ENCODE data around the gene IL17A.

Gene IL17A

GRCh38 chr6:52186075-52186474 is at the start of gene IL17A:
IL17A (plus strand) TSS chr6:52186375; CDS start chr6:52186432, 57 bp downstream.
- DNase-seq (ENCODE audit: low spot score): no peak

- DNase-seq (ENCODE audit: low spot score): no peak
These were observed 49.2 kb upstream of the IL17A start for GRCh38 chr6:52136934-52137467.

DNA sequence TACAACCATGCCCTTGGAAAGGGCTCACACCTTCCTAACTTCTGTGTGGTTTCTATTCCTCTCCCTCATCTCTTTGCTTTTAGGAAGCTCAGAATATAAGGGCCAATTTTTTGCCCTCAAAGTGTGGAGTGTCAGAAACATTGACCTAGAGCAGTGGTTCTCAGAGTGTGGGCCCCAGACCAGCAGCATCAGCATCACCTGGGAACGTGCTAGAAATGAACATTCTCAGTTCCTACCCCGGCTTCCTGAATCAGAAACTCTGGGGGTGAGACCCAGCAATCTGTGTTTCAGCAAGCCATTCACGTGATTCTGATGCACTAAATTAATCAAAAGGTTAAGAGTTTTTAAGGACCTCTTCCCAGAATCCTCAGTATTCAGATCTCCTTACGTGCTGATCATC is 47.9 kb upstream of the IL17A start:
- DNase-seq (ENCODE audit: low spot score): no peak

DNA sequence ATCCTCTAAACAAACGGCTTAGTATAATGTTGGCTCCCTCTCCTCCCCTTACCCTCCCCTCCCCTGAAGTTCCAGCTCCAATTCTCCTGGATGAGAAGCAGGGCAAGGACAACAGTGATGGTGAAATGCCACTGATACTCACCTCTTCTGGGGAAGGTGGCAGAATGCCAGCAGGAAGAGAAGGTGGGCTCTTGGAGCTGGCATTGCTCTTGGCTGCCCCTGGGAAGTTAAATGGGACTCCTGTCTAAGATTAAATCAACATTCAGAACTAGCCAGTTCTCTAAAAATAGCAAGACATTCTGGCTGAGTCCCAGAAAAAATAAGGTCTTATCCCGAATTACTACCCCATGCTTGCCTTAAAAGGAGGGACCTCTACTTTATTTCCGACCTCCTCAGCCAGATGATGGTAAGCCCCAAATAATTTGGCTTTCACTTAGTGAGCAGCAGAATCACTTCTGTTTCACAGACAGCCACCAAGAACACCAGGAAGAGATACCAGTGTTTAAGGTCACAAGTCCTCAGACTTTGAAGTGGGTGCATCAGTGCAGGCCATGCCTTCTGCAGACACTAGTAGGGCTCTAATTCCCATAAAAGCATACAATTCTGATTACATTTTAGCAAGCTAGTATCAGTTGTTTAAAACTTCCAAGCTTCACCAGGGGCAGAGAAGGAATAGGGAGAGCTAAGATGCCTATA is 46.0 kb upstream of the IL17A start:
- DNase-seq (ENCODE audit: low spot score): no peak

DNA sequence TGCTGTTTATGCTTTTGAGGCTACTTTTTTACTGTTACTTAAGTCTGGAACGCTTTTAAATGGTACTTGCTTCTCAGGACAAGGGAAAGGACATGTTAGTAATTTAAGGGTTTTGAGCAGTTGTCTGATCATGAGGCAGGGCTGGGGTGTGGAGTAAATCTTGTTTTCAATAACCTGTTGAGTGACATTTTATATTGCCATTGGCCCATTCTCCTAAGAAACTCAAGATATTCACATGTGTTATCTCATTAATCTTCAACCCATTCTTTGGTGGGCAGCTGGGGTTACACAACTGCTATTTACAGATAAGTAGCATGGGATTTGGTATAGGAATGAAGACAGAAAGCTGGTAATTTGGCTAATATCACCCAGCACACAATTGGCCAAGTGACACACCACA is 44.6 kb upstream of the IL17A start:
- no peak for DNase-seq (ENCODE audit: low spot score)

DNA sequence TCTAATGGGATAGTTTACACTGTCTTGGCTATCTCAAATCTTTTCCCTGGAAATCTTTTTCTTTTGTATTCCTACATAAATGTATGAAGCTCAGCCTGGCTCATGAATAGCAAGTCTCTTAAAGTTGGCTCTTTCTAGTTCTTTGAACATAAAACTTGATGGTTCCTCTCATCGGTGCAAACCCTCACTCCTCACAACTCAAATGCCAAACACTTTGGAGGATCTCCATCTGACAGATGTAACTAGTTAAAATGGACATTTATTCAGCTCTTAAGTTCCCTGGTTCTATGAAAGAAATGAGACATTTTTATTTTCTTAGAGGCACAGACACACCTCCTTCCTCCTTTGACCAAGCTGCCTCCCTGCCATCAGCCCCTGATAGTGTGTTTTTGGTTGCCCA is 43.6 kb upstream of the IL17A start:
- no peak for DNase-seq (ENCODE audit: low spot score)

DNA sequence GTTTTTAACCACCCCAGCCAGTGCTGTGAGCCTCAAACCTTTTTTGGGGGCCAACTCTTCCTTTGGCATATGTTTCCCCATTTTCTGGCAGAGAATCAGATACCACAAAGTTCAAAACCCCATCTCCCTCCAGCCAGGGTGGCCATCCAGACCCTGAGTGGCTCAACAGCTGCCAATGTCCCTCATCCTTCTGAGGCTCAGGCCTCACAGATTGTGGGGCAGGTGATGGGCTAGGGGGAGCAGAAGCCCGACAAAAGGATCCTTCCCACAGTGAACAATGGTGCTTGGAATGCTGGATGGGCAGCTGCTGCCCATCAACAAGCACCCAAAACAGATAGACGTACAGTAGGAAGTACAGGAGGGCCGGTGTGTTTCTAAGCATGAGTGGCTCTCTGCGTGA is 42.6 kb upstream of the IL17A start:
- no peak for DNase-seq (ENCODE audit: low spot score)

DNA sequence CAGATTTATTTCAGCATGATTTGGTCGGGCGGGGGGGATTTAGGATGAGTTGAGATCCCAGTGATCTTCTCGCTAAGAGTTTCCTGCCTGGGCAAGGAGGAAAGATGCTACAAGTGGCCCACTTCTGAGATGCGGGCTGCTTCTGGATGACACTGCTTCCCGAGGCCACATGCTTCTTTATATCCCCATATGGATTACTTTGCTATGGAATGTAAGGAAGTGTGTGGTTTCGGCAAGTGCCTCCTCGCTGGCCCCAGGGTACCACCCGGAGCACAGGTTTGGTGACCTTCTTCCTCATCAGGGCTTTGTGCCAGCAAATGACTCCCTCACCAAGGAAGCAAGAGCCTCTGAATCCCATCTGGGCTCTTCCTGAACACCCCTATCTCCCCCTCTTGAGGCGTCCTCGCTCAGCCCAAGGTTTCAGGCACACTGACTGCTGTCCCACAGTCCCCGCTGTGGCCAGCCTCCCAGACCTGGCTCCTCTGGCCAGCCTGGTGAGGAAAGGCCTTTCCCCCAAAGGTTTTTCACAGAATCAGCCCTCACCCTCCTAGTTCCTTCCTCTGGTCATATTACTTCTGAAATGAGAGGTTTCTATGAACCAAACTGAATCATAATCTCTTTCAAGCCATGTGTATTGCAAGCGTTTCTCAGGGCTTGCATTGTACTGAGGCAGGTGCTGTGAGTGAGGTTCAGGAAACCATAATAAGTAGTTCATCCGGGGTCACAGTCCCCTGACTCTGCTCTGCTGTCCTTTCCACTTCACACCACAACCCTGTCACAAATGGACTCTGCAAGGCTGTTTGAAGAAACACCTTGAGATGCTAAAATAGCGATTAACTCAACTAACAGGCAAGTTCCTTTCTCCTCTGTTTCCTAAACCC is 41.7 kb upstream of the IL17A start:
- no peak for DNase-seq (ENCODE audit: low spot score)

GRCh38 chr6:52146851-52147445 is 39.2 kb upstream of the IL17A start:
- DNase-seq (ENCODE audit: low spot score): no peak

- DNase-seq (ENCODE audit: low spot score): no peak
These were observed 37.1 kb upstream of the IL17A start for GRCh38 chr6:52149076-52149475.

- DNase-seq (ENCODE audit: low spot score): no peak
These were observed 36.2 kb upstream of the IL17A start for GRCh38 chr6:52149949-52150348.

GRCh38 chr6:52152070-52152423 is 34.1 kb upstream of the IL17A start:
- no peak for DNase-seq (ENCODE audit: low spot score)

DNA sequence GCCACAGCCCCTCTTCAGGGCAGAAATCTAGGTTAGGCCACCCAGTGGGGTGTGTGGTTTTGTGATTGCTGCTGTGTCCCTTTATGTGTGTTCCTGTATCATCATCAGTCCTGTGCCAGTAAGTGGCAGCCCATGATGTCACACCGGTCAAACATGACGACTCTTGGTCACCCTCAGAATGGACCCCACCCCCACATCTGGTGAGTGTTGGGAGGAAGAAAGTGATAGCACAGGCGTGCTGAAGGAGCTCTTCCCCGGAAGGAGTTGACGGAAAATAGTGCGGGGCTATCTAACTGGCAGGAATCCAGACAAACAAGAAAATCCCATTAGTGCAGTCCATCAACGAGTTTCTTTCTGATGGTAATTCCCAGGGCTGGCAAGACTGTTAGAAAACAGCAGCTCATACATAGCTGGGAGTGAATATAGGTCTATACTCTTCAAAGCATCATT is 33.4 kb upstream of the IL17A start:
- no peak for DNase-seq (ENCODE audit: low spot score)

GRCh38 chr6:52154381-52154780 is 31.8 kb upstream of the IL17A start:
- no peak for DNase-seq (ENCODE audit: low spot score)

DNA sequence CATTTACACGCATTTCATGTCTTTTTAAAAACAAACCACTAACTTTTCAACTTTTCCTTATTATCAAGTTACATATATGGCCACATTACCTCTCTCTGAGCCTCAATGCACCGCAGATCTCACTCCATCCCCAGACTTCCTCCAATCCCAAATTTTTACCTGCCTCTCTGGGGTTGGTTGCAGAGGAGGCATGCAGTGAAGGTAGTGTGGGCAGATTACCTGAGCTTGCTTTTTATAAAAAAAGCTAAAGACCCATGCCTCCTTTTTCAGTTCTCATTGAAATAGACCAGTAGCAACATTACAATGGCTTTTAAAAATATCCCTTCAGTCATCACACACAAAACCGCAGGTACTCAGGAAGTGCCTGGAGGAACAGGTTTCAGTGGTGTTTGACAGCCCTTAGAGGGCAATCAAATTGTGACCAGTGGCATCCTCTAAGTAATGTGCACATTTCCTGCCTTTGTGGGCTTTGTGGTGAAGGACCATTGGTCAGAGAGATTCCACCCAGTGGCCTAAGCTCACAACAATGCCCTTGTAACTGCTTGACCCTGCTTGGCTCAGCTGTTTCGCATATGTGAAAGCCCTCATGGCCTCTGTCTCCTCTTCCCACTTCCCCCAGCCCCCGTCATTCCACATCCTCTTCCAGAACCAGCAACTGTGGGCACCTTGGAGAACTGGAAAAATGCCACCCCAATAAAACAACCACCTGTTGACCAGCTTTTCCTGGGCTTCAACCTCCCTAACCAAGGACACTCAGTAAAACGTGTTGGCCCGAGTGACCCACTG is 30.2 kb upstream of the IL17A start:
- no peak for DNase-seq (ENCODE audit: low spot score)

- peak; percentile 24 for DNase-seq (ENCODE audit: low spot score)
These were observed 28.8 kb upstream of the IL17A start for GRCh38 chr6:52157301-52157941.

DNA sequence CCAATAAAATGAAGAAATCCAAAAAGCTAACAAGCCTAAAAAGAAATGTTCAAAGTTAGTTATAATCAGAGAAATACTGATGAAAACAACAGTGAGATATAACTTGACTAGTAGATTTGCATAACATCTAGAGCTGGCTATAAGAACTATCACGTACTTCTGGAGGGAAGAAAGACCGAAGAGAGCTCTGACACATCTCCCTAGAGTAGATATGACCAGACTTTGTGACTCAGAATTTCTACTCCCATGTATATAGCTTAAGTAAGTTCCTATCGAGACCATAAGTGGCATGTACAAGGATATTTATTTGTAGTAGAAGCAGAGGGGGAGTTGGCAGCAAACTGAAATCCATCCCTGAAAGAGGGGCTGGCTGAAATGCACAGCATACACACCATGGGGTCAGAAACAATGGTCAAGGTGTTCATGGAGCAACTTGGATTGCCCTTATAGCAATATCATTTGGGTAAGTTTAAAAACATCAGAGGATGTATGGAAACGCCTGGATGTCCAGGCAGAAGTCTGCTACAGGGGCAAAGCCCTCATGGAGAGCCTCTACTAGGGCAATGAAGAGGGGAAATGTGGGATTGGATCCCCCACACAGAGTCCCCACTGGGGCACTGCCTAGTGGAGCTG is 25.6 kb upstream of the IL17A start:
- no peak for DNase-seq (ENCODE audit: low spot score)

- DNase-seq (ENCODE audit: low spot score): no peak
These were observed 24.3 kb upstream of the IL17A start for GRCh38 chr6:52161689-52162438.

GRCh38 chr6:52162940-52163908 is 23.0 kb upstream of the IL17A start:
- DNase-seq (ENCODE audit: low spot score): no peak

Measured in AG20443 (cell line).